CD4-positive, CD25-positive, alpha-beta regulatory T cell (primary cell): ENCODE data around the gene FASLG. TPM values are rescaled to one million over a fixed set of nuclear protein-coding genes. Genes with fewer than 3 reads are reported as not detected.

Experiments used
- ATAC-seq, 2 donors: fragments of 150-1000 bp; cut with Tn5 transposase; one replicate each; pipeline ENCODE4 v1.10.0; 2021; ENCODE audit warnings: low read depth in 2 of 2, moderate number of reproducible peaks in 2 of 2, moderate library complexity in 1 of 2
- DNase-seq, 3 donors: peaks; one replicate each; pipeline versions ENCODE4 v3.0.0 to v3.0.0-alpha.2; 2012 to 2022; ENCODE audit warnings: mixed read lengths in 1 of 3
- H3K27ac ChIP-seq: one replicate; pipeline ENCODE4 v1.7.0; 2013; ENCODE audit warnings: mild to moderate bottlenecking, low read length; ENCODE audit not compliant: insufficient read depth, poor library complexity, severe bottlenecking
- H3K27me3 ChIP-seq: one replicate; pipeline ENCODE4 v1.7.0; 2013; ENCODE audit warnings: low read length; ENCODE audit not compliant: control insufficient read depth, insufficient read depth
- H3K36me3 ChIP-seq: one replicate; pipeline ENCODE4 v1.7.0; 2013; ENCODE audit warnings: mild to moderate bottlenecking, low read length, moderate library complexity; ENCODE audit not compliant: control insufficient read depth, insufficient read depth
- H3K4me1 ChIP-seq: 2 replicates; pipeline ENCODE4 v1.7.0; 2013; ENCODE audit warnings: mild to moderate bottlenecking, low read length; ENCODE audit not compliant: insufficient read depth, control insufficient read depth, poor library complexity, severe bottlenecking
- H3K4me3 ChIP-seq: one replicate; pipeline ENCODE4 v1.7.0; 2013; ENCODE audit warnings: low read depth, mild to moderate bottlenecking, low read length, moderate library complexity
- H3K9me3 ChIP-seq, 2 experiments: 1 replicate in 1 of 2; 2 replicates in 1 of 2; pipeline ENCODE4 v1.7.0; 2013; ENCODE audit warnings: low read length in 2 of 2, mild to moderate bottlenecking in 1 of 2, moderate library complexity in 1 of 2; ENCODE audit not compliant: control insufficient read depth in 2 of 2
- H3K27ac Mint-ChIP-seq, 3 donors: one replicate each; pipeline ENCODE4 v1.8.0; 2020 to 2022; ENCODE audit warnings: mild to moderate bottlenecking in 3 of 3, mixed read lengths in 3 of 3, moderate library complexity in 2 of 3
- H3K27me3 Mint-ChIP-seq: one replicate; pipeline ENCODE4 v1.8.0; 2022; ENCODE audit warnings: mild to moderate bottlenecking, mixed read lengths
- H3K36me3 Mint-ChIP-seq: one replicate; pipeline ENCODE4 v1.8.0; 2020; ENCODE audit warnings: mixed read lengths
- H3K4me1 Mint-ChIP-seq, 4 donors: one replicate each; pipeline ENCODE4 v1.8.0; 2020 to 2022; ENCODE audit warnings: mixed read lengths in 4 of 4, mild to moderate bottlenecking in 1 of 4
- H3K4me3 Mint-ChIP-seq, 4 donors: one replicate each; pipeline ENCODE4 v1.8.0; 2020 to 2022; ENCODE audit warnings: mild to moderate bottlenecking in 4 of 4, mixed read lengths in 4 of 4, moderate library complexity in 3 of 4
- H3K9me3 Mint-ChIP-seq, 7 donors: one replicate each; pipeline ENCODE4 v1.8.0; 2020 to 2022; ENCODE audit warnings: mixed read lengths in 7 of 7, mild to moderate bottlenecking in 3 of 7, moderate library complexity in 2 of 7
- polyA plus RNA-seq, 4 donors: library from polyadenylated mRNA; unstranded; fragments of 300-500 nt; fragmentation: Illumina TruSeq; gene quantifications; one replicate each; pipeline ENCODE4 v1.2.3, GENCODE V29; 2021
- total RNA-seq: library from RNA; stranded (reverse); gene quantifications from one replicate; pipeline ENCODE4 v1.2.3, GENCODE V29; 2022

Gene FASLG
- total and polyA plus RNA-seq, 5 donors from 2014 or later: 0.45 to 0.81 TPM; not detected in 3

- H3K4me1 Mint-ChIP-seq: peaks cover 27 to 63% (median 35%) of the 10 kb centered on the region in 4 donors
- no peak overlapping the region for H3K4me3 ChIP-seq
- no peaks in the 10 kb centered on the region for H3K27me3 Mint-ChIP-seq
- no peaks in the 10 kb centered on the region for H3K9me3 ChIP-seq
- ATAC-seq: no peak
- no peak overlapping the region for H3K27ac ChIP-seq
- no peak overlapping the region for H3K4me3 Mint-ChIP-seq
- H3K4me1 ChIP-seq: peaks cover 28% of the 10 kb centered on the region
- H3K27me3 ChIP-seq: no peaks in the 10 kb centered on the region
- peak overlapping the region in 1 of 3 donors; percentile 64 for H3K27ac Mint-ChIP-seq
- no peak for DNase-seq
- H3K9me3 Mint-ChIP-seq: peaks cover 0 to 4% (median 0%) of the 10 kb centered on the region in 7 donors
- no peaks in the 10 kb centered on the region for H3K36me3 ChIP-seq
- H3K36me3 Mint-ChIP-seq: no peaks in the 10 kb centered on the region
Observed at GRCh38 chr1:172671591-172671990, 12.7 kb downstream of the FASLG start.

- peaks cover 27 to 67% (median 40%) of the 10 kb centered on the region in 4 donors for H3K4me1 Mint-ChIP-seq
- Histone ChIP-seq H3K36me3 (no peaks in the 10 kb centered on the region), H3K4me1 (peaks cover 28% of the 10 kb centered on the region), H3K27ac (no peak overlapping the region), H3K4me3 (no peak overlapping the region), H3K9me3 (no peaks in the 10 kb centered on the region), H3K27me3 (no peaks in the 10 kb centered on the region)
- peak overlapping the region in 1 of 3 donors; percentile 38 for H3K27ac Mint-ChIP-seq
- H3K4me3 Mint-ChIP-seq: no peak overlapping the region
- no peaks in the 10 kb centered on the region for H3K27me3 Mint-ChIP-seq
- peaks cover 0 to 4% (median 0%) of the 10 kb centered on the region in 7 donors for H3K9me3 Mint-ChIP-seq
- no peak for ATAC-seq
- H3K36me3 Mint-ChIP-seq: no peaks in the 10 kb centered on the region
- no peak for DNase-seq
Observed at GRCh38 chr1:172672720-172673119, 13.8 kb downstream of the FASLG start.

GRCh38 chr1:172673761-172674160 lies 14.9 kb downstream of the FASLG start:
- no peaks in the 10 kb centered on the region for H3K9me3 ChIP-seq
- Mint-ChIP-seq H3K27ac (no peak overlapping the region), H3K4me3 (no peak overlapping the region), H3K4me1 (peaks cover 24 to 65% (median 42%) of the 10 kb centered on the region in 4 donors), H3K36me3 (no peaks in the 10 kb centered on the region), H3K9me3 (peaks cover 0 to 4% (median 0%) of the 10 kb centered on the region in 7 donors), H3K27me3 (no peaks in the 10 kb centered on the region)
- H3K36me3 ChIP-seq: no peaks in the 10 kb centered on the region
- DNase-seq: no peak
- H3K4me3 ChIP-seq: no peak overlapping the region
- no peak for ATAC-seq
- no peaks in the 10 kb centered on the region for H3K27me3 ChIP-seq
- H3K27ac ChIP-seq: no peak overlapping the region
- peaks cover 28% of the 10 kb centered on the region for H3K4me1 ChIP-seq

- Histone ChIP-seq H3K4me3 (no peak overlapping the region), H3K27ac (no peak overlapping the region), H3K36me3 (no peaks in the 10 kb centered on the region), H3K4me1 (peaks cover 35% of the 10 kb centered on the region), H3K27me3 (no peaks in the 10 kb centered on the region), H3K9me3 (no peaks in the 10 kb centered on the region)
- Mint-ChIP-seq H3K9me3 (peaks cover 0 to 1% (median 0%) of the 10 kb centered on the region in 7 donors), H3K4me3 (peak overlapping the region in 2 of 4 donors; percentile 6 to 23), H3K36me3 (no peaks in the 10 kb centered on the region), H3K4me1 (peaks cover 31 to 66% (median 46%) of the 10 kb centered on the region in 4 donors), H3K27ac (peak overlapping the region in 2 of 3 donors; percentile 43 to 59), H3K27me3 (no peaks in the 10 kb centered on the region)
- DNase-seq (peak in 1 of 3 donors; percentile 52), ATAC-seq (peak in 1 of 2 donors; percentile 59)
Observed at GRCh38 chr1:172674831-172675613, 16.1 kb downstream of the FASLG start.

- ATAC-seq: peak; percentile 13 to 18
- Mint-ChIP-seq H3K9me3 (peaks cover 0 to 2% (median 0%) of the 10 kb centered on the region in 7 donors), H3K27ac (peak overlapping the region in 1 of 3 donors; percentile 18), H3K36me3 (no peaks in the 10 kb centered on the region), H3K4me1 (peaks cover 32 to 51% (median 41%) of the 10 kb centered on the region in 4 donors), H3K4me3 (peak overlapping the region in 2 of 4 donors; percentile 9 to 25), H3K27me3 (no peaks in the 10 kb centered on the region)
- Histone ChIP-seq H3K4me1 (peaks cover 18% of the 10 kb centered on the region), H3K27ac (no peak overlapping the region), H3K27me3 (no peaks in the 10 kb centered on the region), H3K36me3 (no peaks in the 10 kb centered on the region), H3K9me3 (no peaks in the 10 kb centered on the region), H3K4me3 (no peak overlapping the region)
- DNase-seq: peak in 1 of 3 donors; percentile 11
Observed at GRCh38 chr1:172679000-172679772, 20.3 kb downstream of the FASLG start.

GRCh38 chr1:172680244-172680643 lies 21.3 kb downstream of the FASLG start:
- no peak overlapping the region for H3K4me3 ChIP-seq
- H3K4me1 Mint-ChIP-seq: peaks cover 25 to 43% (median 36%) of the 10 kb centered on the region in 4 donors
- no peak for DNase-seq
- no peak overlapping the region for H3K4me3 Mint-ChIP-seq
- no peaks in the 10 kb centered on the region for H3K36me3 ChIP-seq
- H3K9me3 ChIP-seq: no peaks in the 10 kb centered on the region
- no peak for ATAC-seq
- no peaks in the 10 kb centered on the region for H3K27me3 Mint-ChIP-seq
- no peak overlapping the region for H3K27ac ChIP-seq
- H3K4me1 ChIP-seq: peaks cover 11% of the 10 kb centered on the region
- H3K27me3 ChIP-seq: no peaks in the 10 kb centered on the region
- H3K36me3 Mint-ChIP-seq: no peaks in the 10 kb centered on the region
- no peak overlapping the region for H3K27ac Mint-ChIP-seq
- peaks cover 0 to 5% (median 0%) of the 10 kb centered on the region in 7 donors for H3K9me3 Mint-ChIP-seq

- Mint-ChIP-seq H3K9me3 (peaks cover 0 to 5% (median 0%) of the 10 kb centered on the region in 7 donors), H3K27ac (no peak overlapping the region), H3K4me1 (peaks cover 22 to 37% (median 31%) of the 10 kb centered on the region in 4 donors), H3K36me3 (no peaks in the 10 kb centered on the region), H3K4me3 (no peak overlapping the region), H3K27me3 (no peaks in the 10 kb centered on the region)
- no peak overlapping the region for H3K27ac ChIP-seq
- peaks cover 7% of the 10 kb centered on the region for H3K4me1 ChIP-seq
- H3K36me3 ChIP-seq: no peaks in the 10 kb centered on the region
- DNase-seq: no peak
- no peak overlapping the region for H3K4me3 ChIP-seq
- ATAC-seq: no peak
- H3K9me3 ChIP-seq: no peaks in the 10 kb centered on the region
- no peaks in the 10 kb centered on the region for H3K27me3 ChIP-seq
Observed at GRCh38 chr1:172680733-172681275, 21.9 kb downstream of the FASLG start.
